HS-5 (cell line): Measurements from ENCODE around the gene ZNF521.

Source experiments
- DNase-seq: peaks from one replicate; pipeline ENCODE4 v3.0.0-alpha.2; 2012; ENCODE audit warnings: low read depth

Gene ZNF521

GRCh38 chr18:25125680-25126079, 226.3 kb downstream of the ZNF521 start:
- DNase-seq, result no peak

GRCh38 chr18:25123438-25124232, 228.3 kb downstream of the ZNF521 start:
- no peak for DNase-seq

GRCh38 chr18:25121442-25121841, 230.5 kb downstream of the ZNF521 start:
- DNase-seq, result no peak

GRCh38 chr18:25113566-25113965, 238.4 kb downstream of the ZNF521 start:
- no peak for DNase-seq

GRCh38 chr18:25112821-25113434, 239.0 kb downstream of the ZNF521 start:
- DNase-seq, result no peak

GRCh38 chr18:25111377-25112288, 240.3 kb downstream of the ZNF521 start:
- no peak for DNase-seq

GRCh38 chr18:25109484-25109883, 242.5 kb downstream of the ZNF521 start:
- DNase-seq, result no peak

- DNase-seq, result no peak
Observed at GRCh38 chr18:25103468-25104155, 248.4 kb downstream of the ZNF521 start.

- DNase-seq, result no peak
Observed at GRCh38 chr18:25102662-25103061, 249.3 kb downstream of the ZNF521 start.

- no peak for DNase-seq
Observed at GRCh38 chr18:25100418-25100817, 251.5 kb downstream of the ZNF521 start.

- no peak for DNase-seq
Observed at GRCh38 chr18:25099895-25100294, 252.1 kb downstream of the ZNF521 start.

GRCh38 chr18:25097569-25098056, 254.4 kb downstream of the ZNF521 start:
- no peak for DNase-seq

GRCh38 chr18:25097057-25097456, 254.9 kb downstream of the ZNF521 start:
- DNase-seq, result no peak

- no peak for DNase-seq
Observed at GRCh38 chr18:25093141-25093540, 258.8 kb downstream of the ZNF521 start.

GRCh38 chr18:25089470-25089869, 262.5 kb downstream of the ZNF521 start:
- no peak for DNase-seq

GRCh38 chr18:25086876-25087275, 265.1 kb downstream of the ZNF521 start:
- DNase-seq, result no peak

- no peak for DNase-seq
Observed at GRCh38 chr18:25081001-25081400, 271.0 kb downstream of the ZNF521 start.

GRCh38 chr18:25080211-25080610, 271.8 kb downstream of the ZNF521 start:
- no peak for DNase-seq

GRCh38 chr18:25077944-25078723, 273.8 kb downstream of the ZNF521 start:
- DNase-seq, result no peak

GRCh38 chr18:25077038-25077943, 274.7 kb downstream of the ZNF521 start:
- no peak for DNase-seq
